Midbrain (tissue), 1 donor: ENCODE data around the gene RINT1.
"Not testable (repeated sequence)": the region's sequence is repeated elsewhere in the genome, so short reads cannot be mapped to it uniquely, and the experiment has no call there.

ENCODE experiments used
- DNase-seq: peaks from one replicate; lab custom pipeline; 2025; lab: John Stamatoyannopoulos, UW

Gene RINT1

GRCh38 chr7:105532709-105533460, 884 bp downstream of the RINT1 start:
- DNase-seq, result no peak

GRCh38 chr7:105538339-105538738, 6.3 kb downstream of the RINT1 start:
- DNase-seq, result no peak

GRCh38 chr7:105559926-105560325, 27.9 kb downstream of the RINT1 start:
- no peak for DNase-seq

GRCh38 chr7:105565190-105565589, 33.2 kb downstream of the RINT1 start:
- no peak for DNase-seq

- no peak for DNase-seq
Measured at GRCh38 chr7:105567024-105567423, 35.0 kb downstream of the RINT1 start.

GRCh38 chr7:105567821-105568220, 35.8 kb downstream of the RINT1 start:
- no peak for DNase-seq

- no peak for DNase-seq
Measured at GRCh38 chr7:105571891-105572290, 39.9 kb downstream of the RINT1 start.

GRCh38 chr7:105577251-105577650, 45.2 kb downstream of the RINT1 start:
- no peak for DNase-seq

GRCh38 chr7:105578496-105578895, 46.5 kb downstream of the RINT1 start:
- DNase-seq, result no peak

GRCh38 chr7:105580022-105580740, 48.2 kb downstream of the RINT1 start:
- no peak for DNase-seq

GRCh38 chr7:105581066-105581811, 49.2 kb downstream of the RINT1 start, which contains the start of gene EFCAB10:
Gene EFCAB10 (minus strand): TSS chr7:105581493. CDS start chr7:105581463, 30 bp downstream.
- peak; percentile 72 for DNase-seq

GRCh38 chr7:105583061-105583460, 51.1 kb downstream of the RINT1 start:
- DNase-seq, result no peak

GRCh38 chr7:105584165-105584564, 52.2 kb downstream of the RINT1 start:
- DNase-seq, result no peak

GRCh38 chr7:105585850-105586500, 54.0 kb downstream of the RINT1 start:
- no peak for DNase-seq

- no peak for DNase-seq
Measured at GRCh38 chr7:105587909-105588635, 56.1 kb downstream of the RINT1 start.

GRCh38 chr7:105589356-105590077, 57.5 kb downstream of the RINT1 start:
- DNase-seq, result peak; percentile 90

- DNase-seq, result no peak
Measured at GRCh38 chr7:105590793-105591192, 58.8 kb downstream of the RINT1 start.

GRCh38 chr7:105591522-105591921, 59.5 kb downstream of the RINT1 start:
- DNase-seq, result no peak

GRCh38 chr7:105594034-105594433, 62.0 kb downstream of the RINT1 start:
- DNase-seq, result no peak

GRCh38 chr7:105596866-105597265, 64.9 kb downstream of the RINT1 start:
- DNase-seq, result no peak

- DNase-seq, result not testable (repeated sequence)
Measured at GRCh38 chr7:105599080-105599479, 67.1 kb downstream of the RINT1 start.
